Measurements from ENCODE around the gene AGTR2. TPM values are rescaled to one million over a fixed set of nuclear protein-coding genes. Genes with fewer than 3 reads are reported as not detected.
"Not testable (repeated sequence)": the region's sequence is repeated elsewhere in the genome, so short reads cannot be mapped to it uniquely, and the experiment has no call there.

AGTR2 gene
- not detected for total RNA-seq

DNA sequence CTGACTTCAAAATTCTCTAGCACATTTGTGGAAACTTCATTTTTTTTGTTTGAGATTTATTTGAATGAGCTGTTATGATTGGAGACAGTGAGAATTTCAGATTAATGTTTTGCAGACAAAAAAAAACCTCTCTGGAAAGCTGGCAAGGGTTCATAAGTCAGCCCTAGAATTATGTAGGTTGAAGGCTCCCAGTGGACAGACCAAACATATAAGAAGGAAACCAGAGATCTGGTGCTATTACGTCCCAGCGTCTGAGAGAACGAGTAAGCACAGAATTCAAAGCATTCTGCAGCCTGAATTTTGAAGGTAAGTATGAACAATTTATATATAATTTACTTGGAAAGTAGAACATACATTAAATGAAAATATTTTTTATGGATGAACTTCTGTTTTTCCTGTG lies at the start of gene AGTR2:
TSS of gene AGTR2 (plus strand) at position 234 of the 400 bp plus-strand sequence. CDS start 1,537 bp downstream, outside the sequence.
- Mint-ChIP-seq H3K4me3 (no peak within 1 kb of the TSS), H3K36me3 (ENCODE audit: low read depth) (no peaks in the 10 kb centered on the region), H3K27me3 (ENCODE audit: low read depth) (no peaks in the 10 kb centered on the region), H3K4me1 (ENCODE audit: low read depth) (no peaks in the 10 kb centered on the region), H3K9me3 (no peaks in the 10 kb centered on the region), H3K27ac (no peak within 1 kb of the TSS)
- DNase-seq: no peak
- intact Hi-C loops (cut with micrococcal nuclease): no loop called here
- CTCF ChIA-PET: no interaction called here

DNA sequence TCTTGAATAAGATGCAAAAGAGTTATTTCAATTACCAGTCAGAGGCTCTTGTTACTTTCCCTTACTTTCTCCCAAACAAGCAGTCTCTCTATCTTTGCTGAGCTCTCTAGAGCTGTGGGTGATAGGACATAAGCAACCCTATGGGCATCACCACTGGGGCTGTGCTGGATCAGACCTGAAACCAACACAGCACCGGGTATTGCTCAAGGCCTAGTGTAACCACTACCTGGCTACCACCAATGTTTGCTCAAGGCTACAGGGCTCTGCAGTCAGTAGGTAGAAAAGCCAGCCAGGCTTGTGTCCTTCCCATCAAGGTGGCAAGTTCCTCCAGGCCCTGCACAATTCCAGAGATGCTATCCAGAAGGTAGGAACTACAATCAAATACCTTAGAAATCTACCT lies 35.3 kb upstream of the AGTR2 start:
- Mint-ChIP-seq H3K27ac (no peak overlapping the region), H3K9me3 (peaks cover 2% of the 10 kb centered on the region), H3K27me3 (ENCODE audit: low read depth) (no peaks in the 10 kb centered on the region), H3K36me3 (ENCODE audit: low read depth) (no peaks in the 10 kb centered on the region), H3K4me3 (no peak overlapping the region), H3K4me1 (ENCODE audit: low read depth) (no peaks in the 10 kb centered on the region)
- DNase-seq: no peak
- intact Hi-C loops (cut with micrococcal nuclease): no loop called here
- CTCF ChIA-PET: interaction anchor here (0.6 kb wide), 1 partner anchor 1542 kb away, joined by 3 read pairs; no protein-coding TSS in a partner anchor

GRCh38 chrX:116141270-116141669 lies 29.3 kb upstream of the AGTR2 start:
- H3K4me3 Mint-ChIP-seq; CTCF ChIA-PET; intact Hi-C loops (cut with micrococcal nuclease); H3K36me3 Mint-ChIP-seq (ENCODE audit: low read depth); H3K4me1 Mint-ChIP-seq (ENCODE audit: low read depth); DNase-seq; H3K27me3 Mint-ChIP-seq (ENCODE audit: low read depth); H3K9me3 Mint-ChIP-seq; H3K27ac Mint-ChIP-seq: not testable (repeated sequence)

DNA sequence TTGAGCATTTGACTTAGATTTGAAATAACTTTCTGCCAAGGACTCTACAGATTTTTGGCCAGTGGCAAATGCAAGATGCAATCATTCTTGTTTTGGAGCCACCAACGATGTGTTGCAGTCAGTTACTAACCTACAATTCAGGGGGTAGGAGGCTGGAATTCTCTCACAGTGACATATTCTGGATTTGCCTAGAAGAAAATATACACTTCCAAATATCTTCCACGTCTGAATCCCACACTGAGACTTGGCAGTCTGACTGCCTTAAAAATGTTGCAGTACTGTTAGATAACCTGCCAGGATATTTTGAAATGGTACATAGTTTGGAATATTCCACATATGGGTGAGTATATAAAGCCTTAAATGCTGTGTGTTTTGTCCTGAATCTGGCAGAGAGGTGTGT lies 27.6 kb upstream of the AGTR2 start:
- Mint-ChIP-seq H3K36me3 (ENCODE audit: low read depth) (no peaks in the 10 kb centered on the region), H3K27me3 (ENCODE audit: low read depth) (no peaks in the 10 kb centered on the region), H3K4me1 (ENCODE audit: low read depth) (no peaks in the 10 kb centered on the region), H3K27ac (no peak overlapping the region), H3K4me3 (no peak overlapping the region), H3K9me3 (peaks cover 5% of the 10 kb centered on the region)
- DNase-seq: no peak
- CTCF ChIA-PET: no interaction called here
- intact Hi-C loops (cut with micrococcal nuclease): no loop called here

DNA sequence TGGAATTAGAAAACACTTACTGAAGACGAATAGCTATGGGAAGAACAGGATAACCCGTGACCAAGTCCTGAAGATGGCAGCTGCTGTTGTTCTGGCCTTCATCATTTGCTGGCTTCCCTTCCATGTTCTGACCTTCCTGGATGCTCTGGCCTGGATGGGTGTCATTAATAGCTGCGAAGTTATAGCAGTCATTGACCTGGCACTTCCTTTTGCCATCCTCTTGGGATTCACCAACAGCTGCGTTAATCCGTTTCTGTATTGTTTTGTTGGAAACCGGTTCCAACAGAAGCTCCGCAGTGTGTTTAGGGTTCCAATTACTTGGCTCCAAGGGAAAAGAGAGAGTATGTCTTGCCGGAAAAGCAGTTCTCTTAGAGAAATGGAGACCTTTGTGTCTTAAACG lies 2.4 kb downstream of the AGTR2 start:
- intact Hi-C loops (cut with micrococcal nuclease): no loop called here
- H3K4me3 Mint-ChIP-seq: no peak overlapping the region
- CTCF ChIA-PET: no interaction called here
- no peaks in the 10 kb centered on the region for H3K36me3 Mint-ChIP-seq (ENCODE audit: low read depth)
- no peaks in the 10 kb centered on the region for H3K9me3 Mint-ChIP-seq
- no peaks in the 10 kb centered on the region for H3K4me1 Mint-ChIP-seq (ENCODE audit: low read depth)
- no peaks in the 10 kb centered on the region for H3K27me3 Mint-ChIP-seq (ENCODE audit: low read depth)
- DNase-seq: no peak
- H3K27ac Mint-ChIP-seq: no peak overlapping the region

- H3K9me3 Mint-ChIP-seq: peaks cover 4% of the 10 kb centered on the region
- no peaks in the 10 kb centered on the region for H3K27me3 Mint-ChIP-seq (ENCODE audit: low read depth)
- no peaks in the 10 kb centered on the region for H3K4me1 Mint-ChIP-seq (ENCODE audit: low read depth)
- intact Hi-C loops (cut with micrococcal nuclease): no loop called here
- no peak for DNase-seq
- no peaks in the 10 kb centered on the region for H3K36me3 Mint-ChIP-seq (ENCODE audit: low read depth)
- H3K27ac Mint-ChIP-seq: no peak overlapping the region
- no peak overlapping the region for H3K4me3 Mint-ChIP-seq
- CTCF ChIA-PET: no interaction called here
These were observed 10.8 kb downstream of the AGTR2 start for GRCh38 chrX:116181300-116181699.

- no peak for DNase-seq
- CTCF ChIA-PET: no interaction called here
- Mint-ChIP-seq H3K4me3 (no peak overlapping the region), H3K27ac (no peak overlapping the region), H3K36me3 (ENCODE audit: low read depth) (no peaks in the 10 kb centered on the region), H3K4me1 (ENCODE audit: low read depth) (no peaks in the 10 kb centered on the region), H3K27me3 (ENCODE audit: low read depth) (no peaks in the 10 kb centered on the region), H3K9me3 (peaks cover 8% of the 10 kb centered on the region)
- intact Hi-C loops (cut with micrococcal nuclease): no loop called here
These were observed 14.6 kb downstream of the AGTR2 start for GRCh38 chrX:116185163-116185562.

- CTCF ChIA-PET: no interaction called here
- Mint-ChIP-seq H3K4me3 (no peak overlapping the region), H3K9me3 (peaks cover 2% of the 10 kb centered on the region)
These were observed 24.1 kb downstream of the AGTR2 start for GRCh38 chrX:116194649-116195048.

DNA sequence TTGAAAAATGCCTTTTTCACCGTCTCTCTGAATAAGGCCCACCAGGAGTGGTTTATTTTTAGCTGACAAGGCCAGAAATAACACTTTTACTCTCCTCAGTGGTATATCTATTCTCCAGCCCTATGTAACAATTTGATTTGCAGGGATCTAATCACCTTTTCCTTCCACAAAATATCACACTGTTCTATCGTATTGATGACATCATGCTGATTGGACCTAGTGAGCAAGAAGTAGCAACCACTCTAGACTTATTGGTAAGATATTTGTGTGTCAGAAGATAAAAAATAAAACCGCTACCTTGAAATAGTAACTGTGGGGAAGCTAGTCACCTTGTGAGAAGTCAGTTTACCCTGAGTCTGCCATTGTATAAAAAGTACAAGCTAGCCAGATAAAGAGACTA lies 27.7 kb downstream of the AGTR2 start:
- intact Hi-C loops (cut with micrococcal nuclease): no loop called here
- Mint-ChIP-seq H3K27me3 (ENCODE audit: low read depth) (no peaks in the 10 kb centered on the region), H3K36me3 (ENCODE audit: low read depth) (no peaks in the 10 kb centered on the region), H3K4me3 (no peak overlapping the region), H3K27ac (no peak overlapping the region), H3K4me1 (ENCODE audit: low read depth) (no peaks in the 10 kb centered on the region), H3K9me3 (no peaks in the 10 kb centered on the region)
- no peak for DNase-seq
- CTCF ChIA-PET: no interaction called here

More at GRCh38 chrX:116194649-116195048, 24.1 kb downstream of the AGTR2 start:
- no peaks in the 10 kb centered on the region for H3K4me1 Mint-ChIP-seq (ENCODE audit: low read depth)
- H3K36me3 Mint-ChIP-seq (ENCODE audit: low read depth): no peaks in the 10 kb centered on the region
- intact Hi-C loops (cut with micrococcal nuclease): no loop called here
- no peak for DNase-seq
- no peak overlapping the region for H3K27ac Mint-ChIP-seq
- no peaks in the 10 kb centered on the region for H3K27me3 Mint-ChIP-seq (ENCODE audit: low read depth)

- Mint-ChIP-seq H3K27me3 (ENCODE audit: low read depth) (no peaks in the 10 kb centered on the region), H3K4me3 (no peak overlapping the region), H3K4me1 (ENCODE audit: low read depth) (no peaks in the 10 kb centered on the region), H3K9me3 (no peaks in the 10 kb centered on the region), H3K36me3 (ENCODE audit: low read depth) (no peaks in the 10 kb centered on the region), H3K27ac (no peak overlapping the region)
- intact Hi-C loops (cut with micrococcal nuclease): no loop called here
- DNase-seq: no peak
- CTCF ChIA-PET: no interaction called here
These were observed 28.3 kb downstream of the AGTR2 start for GRCh38 chrX:116198810-116199209.

DNA sequence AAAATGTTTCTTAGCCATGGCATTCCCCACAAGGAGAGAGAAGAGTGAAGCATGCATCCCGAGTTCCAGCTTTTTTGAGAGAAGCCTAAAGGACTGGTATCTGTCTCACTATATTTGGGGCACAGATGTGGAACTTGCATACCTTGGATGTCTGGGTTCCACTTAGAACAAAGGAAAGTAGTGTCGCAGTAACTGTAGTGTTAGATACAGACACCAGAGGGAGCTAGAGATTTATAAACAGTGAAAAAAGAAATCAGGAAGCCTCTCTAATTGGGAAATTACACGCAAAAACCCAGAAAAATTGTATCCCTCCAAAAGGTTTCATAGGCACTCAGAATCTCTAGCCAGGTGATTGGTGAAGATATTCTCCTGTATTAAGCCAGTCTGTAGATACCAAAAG lies 34.4 kb downstream of the AGTR2 start:
- DNase-seq: no peak
- Mint-ChIP-seq H3K9me3 (no peaks in the 10 kb centered on the region), H3K4me1 (ENCODE audit: low read depth) (no peaks in the 10 kb centered on the region), H3K27ac (no peak overlapping the region), H3K36me3 (ENCODE audit: low read depth) (no peaks in the 10 kb centered on the region), H3K27me3 (ENCODE audit: low read depth) (no peaks in the 10 kb centered on the region), H3K4me3 (no peak overlapping the region)
- intact Hi-C loops (cut with micrococcal nuclease): no loop called here
- CTCF ChIA-PET: no interaction called here

DNA sequence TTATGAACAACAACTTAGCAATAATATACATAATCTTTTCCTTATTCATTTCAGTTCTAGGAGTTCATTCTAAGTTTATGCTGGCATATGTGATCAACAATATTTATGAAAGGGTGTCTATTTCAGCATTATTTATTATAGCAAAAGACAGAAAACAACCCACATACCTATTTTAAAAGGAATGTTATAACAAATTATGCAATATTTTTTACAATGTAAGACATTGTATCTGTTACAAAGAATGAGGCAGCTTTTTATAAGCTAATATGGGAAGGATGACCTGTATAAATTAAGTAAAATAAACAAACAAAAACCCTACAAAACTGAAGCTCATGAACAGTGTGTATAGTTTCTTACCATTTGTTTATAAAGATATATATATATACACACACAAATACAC lies 42.7 kb downstream of the AGTR2 start:
- CTCF ChIA-PET: no interaction called here
- intact Hi-C loops (cut with micrococcal nuclease): no loop called here
- H3K36me3 Mint-ChIP-seq (ENCODE audit: low read depth): no peaks in the 10 kb centered on the region
- no peak overlapping the region for H3K4me3 Mint-ChIP-seq
- H3K9me3 Mint-ChIP-seq: peaks cover 2% of the 10 kb centered on the region
- DNase-seq: no peak
- no peak overlapping the region for H3K27ac Mint-ChIP-seq
- H3K4me1 Mint-ChIP-seq (ENCODE audit: low read depth): no peaks in the 10 kb centered on the region
- H3K27me3 Mint-ChIP-seq (ENCODE audit: low read depth): no peaks in the 10 kb centered on the region

- DNase-seq; H3K36me3 Mint-ChIP-seq (ENCODE audit: low read depth); CTCF ChIA-PET; H3K27me3 Mint-ChIP-seq (ENCODE audit: low read depth); H3K27ac Mint-ChIP-seq; H3K4me3 Mint-ChIP-seq; intact Hi-C loops (cut with micrococcal nuclease); H3K4me1 Mint-ChIP-seq (ENCODE audit: low read depth); H3K9me3 Mint-ChIP-seq: not testable (repeated sequence)
These were observed 46.5 kb downstream of the AGTR2 start for GRCh38 chrX:116217080-116217479.

Measured in activated naive CD4-positive, alpha-beta T cell treated with anti-CD3 and anti-CD28 coated beads for 36 hours (primary cell).